Fibroblast of lung (primary cell): ENCODE data around the gene RASSF9. TPM values are rescaled to one million over a fixed set of nuclear protein-coding genes. Genes with fewer than 3 reads are reported as not detected.

Experiments
- DNase-seq, 2 donors: peaks; one replicate each; pipeline versions ENCODE4 v3.0.0 to v3.0.0-alpha.2; 2010; ENCODE audit warnings: low read depth in 2 of 2
- H2AFZ ChIP-seq: 2 replicates; pipeline ENCODE4 v1.5.1; 2012; ENCODE audit warnings: low read length, control low read depth, inconsistent platforms
- H3K27ac ChIP-seq: 2 replicates; pipeline ENCODE4 v1.5.1; 2011; ENCODE audit warnings: low read length, control low read depth; ENCODE audit not compliant: insufficient read depth
- H3K27me3 ChIP-seq: 2 replicates; pipeline ENCODE4 v1.5.1; 2011; ENCODE audit warnings: mild to moderate bottlenecking, low read length; ENCODE audit not compliant: control insufficient read depth, insufficient read depth
- H3K36me3 ChIP-seq: 2 replicates; pipeline ENCODE4 v1.5.1; 2011; ENCODE audit warnings: low read length; ENCODE audit not compliant: control insufficient read depth, insufficient read depth
- H3K4me1 ChIP-seq: 2 replicates; pipeline ENCODE4 v1.5.1; 2011; ENCODE audit warnings: low read length; ENCODE audit not compliant: control insufficient read depth, insufficient read depth; ENCODE audit errors: extremely low read depth
- H3K4me2 ChIP-seq: 2 replicates; pipeline ENCODE4 v1.5.1; 2011; ENCODE audit warnings: low read length, control low read depth; ENCODE audit not compliant: insufficient read depth; ENCODE audit errors: extremely low read depth
- H3K4me3 ChIP-seq, 4 experiments: fragments of 200-600 bp in 1 of 4; sonication (generic) in 1 of 4; replicated peaks in 1 of 4; 2 replicates each; pipeline ENCODE4 v1.5.1; 2011 to 2016; ENCODE audit warnings: low read length in 4 of 4, low read depth in 3 of 4, mild to moderate bottlenecking in 3 of 4, control low read depth in 2 of 4, inconsistent platforms in 1 of 4, mixed read lengths in 1 of 4; ENCODE audit not compliant: insufficient read depth in 1 of 4; ENCODE audit errors: control extremely low read depth in 1 of 4
- H3K79me2 ChIP-seq: 2 replicates; pipeline ENCODE4 v1.5.1; 2012; ENCODE audit warnings: mild to moderate bottlenecking, low read length, inconsistent platforms; ENCODE audit not compliant: control insufficient read depth, insufficient read depth
- H3K9ac ChIP-seq: 2 replicates; pipeline ENCODE4 v1.5.1; 2011; ENCODE audit warnings: mild to moderate bottlenecking, low read length, control low read depth; ENCODE audit not compliant: insufficient read depth
- H3K9me3 ChIP-seq: 2 replicates; pipeline ENCODE4 v1.5.1; 2012; ENCODE audit warnings: low read depth, low read length; ENCODE audit not compliant: control insufficient read depth, insufficient read depth
- H4K20me1 ChIP-seq: 2 replicates; pipeline ENCODE4 v1.5.1; 2011; ENCODE audit warnings: low read length; ENCODE audit not compliant: control insufficient read depth, insufficient read depth; ENCODE audit errors: extremely low read depth
- EZH2 ChIP-seq: IDR thresholded peaks from 2 replicates; pipeline ENCODE4 v1.5.1; 2012; ENCODE audit warnings: low read length, control low read depth, mild to moderate bottlenecking; ENCODE audit errors: missing control alignments
- polyA plus RNA-seq, 2 donors: library from polyadenylated mRNA; depleted of rRNA in 1 of 2; stranded (reverse) in 1 of 2; unstranded in 1 of 2; fragments of >200 nt; gene quantifications; 2 replicates each; pipeline ENCODE4 v1.2.1, GENCODE V29; 2011 to 2012; ENCODE audit warnings: missing spikeins in 1 of 2
- total RNA-seq: library from RNA; depleted of rRNA; stranded (reverse); fragments of >200 nt; gene quantifications from 2 replicates; pipeline ENCODE4 v1.2.1, GENCODE V29; 2014
- TF ChIP-seq, protein P1 (sequence below), 2 donors: IDR thresholded peaks in 1 of 2; conservative IDR thresholded peaks in 1 of 2; 1 replicate in 1 of 2; 2 replicates in 1 of 2; pipeline ENCODE4 v1.5.1; 2011 to 2012; ENCODE audit warnings: low read length in 2 of 2, control low read depth in 1 of 2, inconsistent platforms in 1 of 2, low read depth in 1 of 2, mild to moderate bottlenecking in 1 of 2

Gene RASSF9
- total and polyA plus RNA-seq, 2 donors (not counting 1 experiment from before 2014, with no cell fraction given) = 0.08 to 0.33 TPM

DNA sequence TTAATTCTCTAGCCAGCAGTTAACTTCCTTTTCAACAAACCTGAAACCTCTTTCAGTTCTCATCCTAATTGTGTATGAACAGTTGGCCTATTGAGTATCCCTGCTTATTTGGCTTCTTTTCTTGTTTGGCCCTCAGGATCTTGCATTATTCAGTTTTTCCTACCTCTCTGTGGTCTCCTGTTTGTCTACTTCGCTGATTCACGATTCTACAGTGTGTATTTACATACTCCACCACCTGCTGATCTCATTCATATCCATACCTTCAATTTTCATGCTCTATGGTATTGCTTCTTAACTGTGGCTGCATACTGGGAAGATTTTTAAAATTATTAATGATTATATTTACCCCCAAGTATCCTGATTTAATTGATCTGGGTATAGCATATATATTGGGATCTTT lies 56.4 kb downstream of the RASSF9 start:
- no peaks in the 10 kb centered on the region for H3K36me3 ChIP-seq
- H3K4me3 ChIP-seq = no peak overlapping the region
- no peak overlapping the region for H3K4me2 ChIP-seq
- H3K27me3 ChIP-seq = no peaks in the 10 kb centered on the region
- no peak overlapping the region for H2AFZ ChIP-seq
- no peaks in the 10 kb centered on the region for H3K4me1 ChIP-seq
- DNase-seq = no peak
- no peaks in the 10 kb centered on the region for H3K79me2 ChIP-seq
- H3K9me3 ChIP-seq = no peaks in the 10 kb centered on the region
- H3K9ac ChIP-seq = no peak overlapping the region
- TF ChIP-seq, protein P1, sequence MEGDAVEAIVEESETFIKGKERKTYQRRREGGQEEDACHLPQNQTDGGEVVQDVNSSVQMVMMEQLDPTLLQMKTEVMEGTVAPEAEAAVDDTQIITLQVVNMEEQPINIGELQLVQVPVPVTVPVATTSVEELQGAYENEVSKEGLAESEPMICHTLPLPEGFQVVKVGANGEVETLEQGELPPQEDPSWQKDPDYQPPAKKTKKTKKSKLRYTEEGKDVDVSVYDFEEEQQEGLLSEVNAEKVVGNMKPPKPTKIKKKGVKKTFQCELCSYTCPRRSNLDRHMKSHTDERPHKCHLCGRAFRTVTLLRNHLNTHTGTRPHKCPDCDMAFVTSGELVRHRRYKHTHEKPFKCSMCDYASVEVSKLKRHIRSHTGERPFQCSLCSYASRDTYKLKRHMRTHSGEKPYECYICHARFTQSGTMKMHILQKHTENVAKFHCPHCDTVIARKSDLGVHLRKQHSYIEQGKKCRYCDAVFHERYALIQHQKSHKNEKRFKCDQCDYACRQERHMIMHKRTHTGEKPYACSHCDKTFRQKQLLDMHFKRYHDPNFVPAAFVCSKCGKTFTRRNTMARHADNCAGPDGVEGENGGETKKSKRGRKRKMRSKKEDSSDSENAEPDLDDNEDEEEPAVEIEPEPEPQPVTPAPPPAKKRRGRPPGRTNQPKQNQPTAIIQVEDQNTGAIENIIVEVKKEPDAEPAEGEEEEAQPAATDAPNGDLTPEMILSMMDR (conservative IDR thresholded peaks at IDR 0.05 in 1 of 2, IDR thresholded peaks at IDR 0.05 in 1 of 2; ENCODE audit: low read depth in 1 of 2, low read length in 2 of 2) = no peak
- no peak for TF ChIP-seq EZH2
- H3K27ac ChIP-seq = no peak overlapping the region
- no peaks in the 10 kb centered on the region for H4K20me1 ChIP-seq

DNA sequence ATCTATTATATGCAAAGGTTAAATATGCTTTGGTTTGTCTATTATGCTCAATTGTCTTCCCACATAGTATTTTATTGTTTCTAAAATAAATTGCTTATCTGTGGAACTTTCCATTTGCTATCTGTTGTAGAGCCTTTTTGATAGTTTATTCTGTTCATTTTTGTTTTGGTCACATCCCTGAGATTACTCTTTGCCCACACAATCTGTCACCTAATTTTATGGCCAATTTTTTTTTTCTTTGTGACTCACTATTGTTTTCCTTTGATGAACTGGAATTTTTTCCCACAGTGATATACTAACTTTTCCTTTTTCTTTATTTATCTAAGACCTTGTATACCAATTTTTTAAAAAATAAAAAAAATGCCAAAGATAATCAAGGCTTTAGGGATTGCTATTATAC lies 61.1 kb downstream of the RASSF9 start:
- H2AFZ ChIP-seq = no peak overlapping the region
- no peak overlapping the region for H3K4me2 ChIP-seq
- H3K79me2 ChIP-seq = no peaks in the 10 kb centered on the region
- H3K36me3 ChIP-seq = no peaks in the 10 kb centered on the region
- no peak overlapping the region for H3K27ac ChIP-seq
- TF ChIP-seq, protein P1 (conservative IDR thresholded peaks at IDR 0.05 in 1 of 2, IDR thresholded peaks at IDR 0.05 in 1 of 2; ENCODE audit: low read depth in 1 of 2, low read length in 2 of 2) = no peak
- no peak for TF ChIP-seq EZH2
- H3K4me3 ChIP-seq = no peak overlapping the region
- no peaks in the 10 kb centered on the region for H3K27me3 ChIP-seq
- H3K4me1 ChIP-seq = no peaks in the 10 kb centered on the region
- no peaks in the 10 kb centered on the region for H4K20me1 ChIP-seq
- H3K9me3 ChIP-seq = no peaks in the 10 kb centered on the region
- DNase-seq = peak in 1 of 2 donors; percentile 6
- H3K9ac ChIP-seq = no peak overlapping the region

DNA sequence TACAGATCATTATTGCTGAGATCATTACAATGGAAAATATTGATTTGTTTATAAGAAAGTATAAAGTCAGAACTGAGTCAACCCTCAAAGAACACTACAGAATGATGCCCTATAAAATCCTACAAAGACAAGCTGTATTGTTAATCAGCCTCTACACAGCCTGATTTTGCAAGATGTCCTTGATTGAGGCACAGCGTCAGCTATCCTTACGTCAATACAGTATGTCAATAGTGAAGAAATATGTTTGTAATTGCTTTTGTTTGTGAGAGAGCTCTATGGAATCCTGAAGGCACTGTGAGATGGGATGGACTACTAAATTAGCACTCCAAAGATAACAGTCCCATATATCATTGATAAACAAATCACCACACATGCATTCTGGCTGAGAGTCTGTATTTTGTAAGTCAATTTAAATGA lies 70.7 kb downstream of the RASSF9 start:
- Histone ChIP-seq H3K79me2 (no peaks in the 10 kb centered on the region), H3K36me3 (no peaks in the 10 kb centered on the region), H3K9ac (no peak overlapping the region), H3K4me1 (no peaks in the 10 kb centered on the region), H3K4me2 (no peak overlapping the region), H4K20me1 (no peaks in the 10 kb centered on the region), H3K27me3 (no peaks in the 10 kb centered on the region), H2AFZ (no peak overlapping the region), H3K9me3 (no peaks in the 10 kb centered on the region), H3K27ac (no peak overlapping the region), H3K4me3 (no peak overlapping the region)
- no peak for TF ChIP-seq EZH2
- TF ChIP-seq, protein P1 (conservative IDR thresholded peaks at IDR 0.05 in 1 of 2, IDR thresholded peaks at IDR 0.05 in 1 of 2; ENCODE audit: low read depth in 1 of 2, low read length in 2 of 2) = no peak
- DNase-seq = no peak
